ENCODE measurements around the gene INTS1. TPM values are rescaled to one million over a fixed set of nuclear protein-coding genes. Genes with fewer than 3 reads are reported as not detected.
A peak's percentile ranks its signal among the peaks of the same experiment; 100 is the strongest.

The INTS1 gene
- polyA plus RNA-seq, 2 of the 4 experiments (the other 2 are of a cell fraction): 14.6 to 48.1 TPM

DNA sequence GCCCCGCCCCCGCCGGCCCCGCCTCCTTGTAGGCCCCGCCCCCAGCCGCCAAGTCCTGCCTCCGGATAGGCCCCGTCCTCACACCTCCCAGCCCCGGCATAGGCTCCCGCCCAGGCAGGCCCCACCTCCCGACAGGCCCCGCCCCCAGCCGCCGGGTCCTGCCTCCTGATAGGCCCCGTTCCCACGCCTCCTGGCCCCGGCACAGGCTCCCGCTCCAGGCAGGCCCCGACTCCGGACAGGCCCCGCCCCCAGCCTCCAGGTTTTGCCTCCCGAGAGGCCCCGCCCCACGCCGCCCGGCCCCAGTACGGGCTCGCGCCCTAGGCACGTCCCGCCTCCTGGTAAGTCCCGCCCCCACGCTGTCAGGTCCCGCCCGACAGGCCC is 44.7 kb downstream of the INTS1 start:
- peak overlapping the region; percentile 100 for H3K4me2 ChIP-seq
- no peak for TF ChIP-seq RARB (CRISPR knock-in tag; IDR thresholded peaks at IDR 0.05)
- TF ChIP-seq, protein P1, sequence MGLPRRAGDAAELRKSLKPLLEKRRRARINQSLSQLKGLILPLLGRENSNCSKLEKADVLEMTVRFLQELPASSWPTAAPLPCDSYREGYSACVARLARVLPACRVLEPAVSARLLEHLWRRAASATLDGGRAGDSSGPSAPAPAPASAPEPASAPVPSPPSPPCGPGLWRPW (IDR thresholded peaks at IDR 0.05): no peak
- TF ChIP-seq, protein P2, sequence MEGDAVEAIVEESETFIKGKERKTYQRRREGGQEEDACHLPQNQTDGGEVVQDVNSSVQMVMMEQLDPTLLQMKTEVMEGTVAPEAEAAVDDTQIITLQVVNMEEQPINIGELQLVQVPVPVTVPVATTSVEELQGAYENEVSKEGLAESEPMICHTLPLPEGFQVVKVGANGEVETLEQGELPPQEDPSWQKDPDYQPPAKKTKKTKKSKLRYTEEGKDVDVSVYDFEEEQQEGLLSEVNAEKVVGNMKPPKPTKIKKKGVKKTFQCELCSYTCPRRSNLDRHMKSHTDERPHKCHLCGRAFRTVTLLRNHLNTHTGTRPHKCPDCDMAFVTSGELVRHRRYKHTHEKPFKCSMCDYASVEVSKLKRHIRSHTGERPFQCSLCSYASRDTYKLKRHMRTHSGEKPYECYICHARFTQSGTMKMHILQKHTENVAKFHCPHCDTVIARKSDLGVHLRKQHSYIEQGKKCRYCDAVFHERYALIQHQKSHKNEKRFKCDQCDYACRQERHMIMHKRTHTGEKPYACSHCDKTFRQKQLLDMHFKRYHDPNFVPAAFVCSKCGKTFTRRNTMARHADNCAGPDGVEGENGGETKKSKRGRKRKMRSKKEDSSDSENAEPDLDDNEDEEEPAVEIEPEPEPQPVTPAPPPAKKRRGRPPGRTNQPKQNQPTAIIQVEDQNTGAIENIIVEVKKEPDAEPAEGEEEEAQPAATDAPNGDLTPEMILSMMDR (IDR thresholded peaks at IDR 0.05): no peak
- TF ChIP-seq, protein P3, sequence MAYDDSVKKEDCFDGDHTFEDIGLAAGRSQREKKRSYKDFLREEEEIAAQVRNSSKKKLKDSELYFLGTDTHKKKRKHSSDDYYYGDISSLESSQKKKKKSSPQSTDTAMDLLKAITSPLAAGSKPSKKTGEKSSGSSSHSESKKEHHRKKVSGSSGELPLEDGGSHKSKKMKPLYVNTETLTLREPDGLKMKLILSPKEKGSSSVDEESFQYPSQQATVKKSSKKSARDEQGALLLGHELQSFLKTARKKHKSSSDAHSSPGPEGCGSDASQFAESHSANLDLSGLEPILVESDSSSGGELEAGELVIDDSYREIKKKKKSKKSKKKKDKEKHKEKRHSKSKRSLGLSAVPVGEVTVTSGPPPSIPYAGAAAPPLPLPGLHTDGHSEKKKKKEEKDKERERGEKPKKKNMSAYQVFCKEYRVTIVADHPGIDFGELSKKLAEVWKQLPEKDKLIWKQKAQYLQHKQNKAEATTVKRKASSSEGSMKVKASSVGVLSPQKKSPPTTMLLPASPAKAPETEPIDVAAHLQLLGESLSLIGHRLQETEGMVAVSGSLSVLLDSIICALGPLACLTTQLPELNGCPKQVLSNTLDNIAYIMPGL (CRISPR knock-in tag; IDR thresholded peaks at IDR 0.05; ENCODE audit: borderline replicate concordance): no peak
- no peak for TF ChIP-seq HOXB13 (CRISPR knock-in tag; IDR thresholded peaks at IDR 0.05; ENCODE audit: low read depth)
- no peak for TF ChIP-seq MAZ (IDR thresholded peaks at IDR 0.05; ENCODE audit: borderline replicate concordance, low read depth, low read length)
- no peak for TF ChIP-seq FOSB (CRISPR knock-in tag; IDR thresholded peaks at IDR 0.05)
- TF ChIP-seq, protein P4, sequence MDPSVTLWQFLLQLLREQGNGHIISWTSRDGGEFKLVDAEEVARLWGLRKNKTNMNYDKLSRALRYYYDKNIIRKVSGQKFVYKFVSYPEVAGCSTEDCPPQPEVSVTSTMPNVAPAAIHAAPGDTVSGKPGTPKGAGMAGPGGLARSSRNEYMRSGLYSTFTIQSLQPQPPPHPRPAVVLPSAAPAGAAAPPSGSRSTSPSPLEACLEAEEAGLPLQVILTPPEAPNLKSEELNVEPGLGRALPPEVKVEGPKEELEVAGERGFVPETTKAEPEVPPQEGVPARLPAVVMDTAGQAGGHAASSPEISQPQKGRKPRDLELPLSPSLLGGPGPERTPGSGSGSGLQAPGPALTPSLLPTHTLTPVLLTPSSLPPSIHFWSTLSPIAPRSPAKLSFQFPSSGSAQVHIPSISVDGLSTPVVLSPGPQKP (IDR thresholded peaks at IDR 0.05; ENCODE audit: low read depth, low read length): no peak
- WGBS (ENCODE audit: missing lambda C conversion rate): no CpG with 5 or more reads among the region's 35 CpGs
- CTCF ChIA-PET: interaction anchor here (5.4 to 19.9 kb wide), 2 partner anchors 17 to 27 kb away, joined by 44 to 209 read pairs; no protein-coding TSS in a partner anchor
- POLR2A ChIA-PET: interaction anchor here (1.1 to 1.6 kb wide), 3 partner anchors 11 to 20 kb away, joined by 3 to 6 read pairs (median 6); no protein-coding TSS in a partner anchor
- no peak for FAIRE-seq
- H3K9me3 ChIP-seq: no peaks in the 10 kb centered on the region
- peaks cover 65% of the 10 kb centered on the region for H3K4me1 ChIP-seq
- ATAC-seq: peak; percentile 67 to 88
- H3K27ac ChIP-seq: peak overlapping the region in 1 of 2 experiments; percentile 88; a peak in 3 of 6 replicates
- DNase-seq (ENCODE audit: low read depth in 1 of 2, low spot score in 1 of 2): peak; percentile 99
- peak overlapping the region; percentile 96 for H3K4me3 ChIP-seq

DNA sequence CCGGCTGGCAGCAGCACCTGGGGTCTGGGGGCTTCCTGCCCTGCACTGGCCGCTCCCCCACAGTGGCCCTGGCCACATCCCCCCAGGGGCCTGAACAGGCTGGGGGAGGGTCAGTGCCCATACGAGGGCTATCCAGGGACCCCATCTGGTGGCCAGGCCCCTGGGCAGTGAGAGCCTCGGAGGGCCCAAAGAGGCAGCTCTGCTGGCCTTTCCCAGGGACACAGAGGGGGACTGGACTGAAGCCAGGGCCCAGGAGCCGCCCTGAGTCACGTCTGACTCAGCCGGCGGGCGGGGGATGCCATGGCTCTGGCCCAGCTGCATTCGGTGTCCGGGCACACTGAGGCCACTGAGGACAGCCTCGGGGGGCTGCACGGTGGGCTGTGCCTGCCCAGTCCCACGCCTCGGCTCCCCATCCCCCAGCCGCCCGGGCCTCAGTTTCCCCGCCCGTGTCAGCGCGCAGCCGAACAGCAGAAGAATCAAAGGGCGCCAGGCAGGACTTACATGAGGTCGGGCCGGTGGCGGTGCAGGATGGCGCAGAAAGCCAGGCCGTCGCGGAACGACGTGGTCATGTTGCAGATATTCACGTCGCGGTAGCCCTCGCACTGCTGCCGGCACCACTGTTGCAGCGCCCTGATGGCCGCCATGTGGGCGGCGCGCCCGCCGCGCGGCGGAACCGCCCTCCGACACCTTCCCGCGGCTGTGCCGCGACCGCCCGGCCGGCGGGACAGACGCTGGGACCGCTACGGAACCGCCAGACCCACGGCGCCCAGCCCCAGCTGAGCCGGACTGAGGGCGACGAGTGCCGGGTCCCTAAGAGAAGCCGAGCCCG is 45.3 kb downstream of the INTS1 start, which contains the start of gene MICALL2:
TSS of gene MICALL2 (minus strand) at position 788 of the 829 bp plus-strand sequence. CDS start at position 644, 144 bp downstream.
- FAIRE-seq (no peak), DNase-seq (ENCODE audit: low read depth in 1 of 2, low spot score in 1 of 2) (peak; percentile 67 to 95), ATAC-seq (peak; percentile 51 to 63)
- no peaks in the 10 kb centered on the region for H3K9me3 ChIP-seq
- ChIA-PET POLR2A (interaction anchor here (1.1 to 1.6 kb wide), 3 partner anchors 11 to 20 kb away, joined by 3 to 6 read pairs (median 6); no protein-coding TSS in a partner anchor), CTCF (interaction anchor here (1.6 to 19.9 kb wide), 5 partner anchors 11 to 276 kb away, joined by 4 to 209 read pairs (median 9); no protein-coding TSS in a partner anchor)
- H3K4me1 ChIP-seq: peaks cover 62% of the 10 kb centered on the region
- peak within 1 kb of the TSS; percentile 88 to 91 for H3K27ac ChIP-seq
- WGBS (ENCODE audit: missing lambda C conversion rate): under 1% methylated on average over 23 of the region's 69 CpGs
- peak within 1 kb of the TSS; percentile 96 for H3K4me3 ChIP-seq
- peak within 1 kb of the TSS; percentile 100 for H3K4me2 ChIP-seq
- TF ChIP-seq ESRRA (IDR thresholded peaks at IDR 0.05; ENCODE audit: borderline replicate concordance, low read length) (no peak), ZNF302 (CRISPR knock-in tag; IDR thresholded peaks at IDR 0.05) (no peak), CBX8 (IDR thresholded peaks at IDR 0.05) (no peak), TFCP2L1 (CRISPR knock-in tag; IDR thresholded peaks at IDR 0.05) (no peak), FOXS1 (CRISPR knock-in tag; IDR thresholded peaks at IDR 0.05) (no peak), MAZ (IDR thresholded peaks at IDR 0.05; ENCODE audit: borderline replicate concordance, low read depth, low read length) (no peak), JUN (IDR thresholded peaks at IDR 0.05) (peak in 1 of 2 experiments; percentile 64; a peak in 2 of 5 replicates), JUNB (IDR thresholded peaks at IDR 0.05) (peak; percentile 51; the same call in 1 of the 2 replicates), POLR2A (IDR thresholded peaks at IDR 0.05; ENCODE audit: low read length) (peak; percentile 99), EHF (CRISPR knock-in tag; IDR thresholded peaks at IDR 0.05) (no peak), HOXA7 (CRISPR knock-in tag; IDR thresholded peaks at IDR 0.05) (no peak), FOSB (CRISPR knock-in tag; IDR thresholded peaks at IDR 0.05) (no peak), TP53 (CRISPR knock-in tag; IDR thresholded peaks at IDR 0.05) (no peak), RCOR1 (IDR thresholded peaks at IDR 0.05; ENCODE audit: low read depth, low read length) (no peak), SREBF2 (IDR thresholded peaks at IDR 0.05) (no peak), EHMT2 (IDR thresholded peaks at IDR 0.05; ENCODE audit: low read depth) (no peak), CBX2 (IDR thresholded peaks at IDR 0.05; ENCODE audit: borderline replicate concordance, low read depth) (no peak)
- TF ChIP-seq, protein P4 (IDR thresholded peaks at IDR 0.05; ENCODE audit: low read depth, low read length): no peak
- TF ChIP-seq, protein P2 (IDR thresholded peaks at IDR 0.05): no peak
- TF ChIP-seq, protein P5, sequence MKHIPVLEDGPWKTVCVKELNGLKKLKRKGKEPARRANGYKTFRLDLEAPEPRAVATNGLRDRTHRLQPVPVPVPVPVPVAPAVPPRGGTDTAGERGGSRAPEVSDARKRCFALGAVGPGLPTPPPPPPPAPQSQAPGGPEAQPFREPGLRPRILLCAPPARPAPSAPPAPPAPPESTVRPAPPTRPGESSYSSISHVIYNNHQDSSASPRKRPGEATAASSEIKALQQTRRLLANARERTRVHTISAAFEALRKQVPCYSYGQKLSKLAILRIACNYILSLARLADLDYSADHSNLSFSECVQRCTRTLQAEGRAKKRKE (CRISPR knock-in tag; IDR thresholded peaks at IDR 0.05; ENCODE audit: low read depth): no peak
- TF ChIP-seq, protein P1 (IDR thresholded peaks at IDR 0.05): no peak

Measured in A549 (cell line).